Activated B cell treated with CpG ODN at 0.5 μM for 24 hours (primary cell): ENCODE results near the gene RRM1. TPM values are rescaled to one million over a fixed set of nuclear protein-coding genes. Genes with fewer than 3 reads are reported as not detected.

ENCODE experiments used
- ATAC-seq: fragments of 200-7000 bp; cut with Tn5 transposase; one replicate; pipeline ENCODE4 v1.10.0; 2021; ENCODE audit warnings: low read depth, mild to moderate bottlenecking, moderate library complexity
- CTCF ChIA-PET: fragments of 350-600 bp; sonication (Branson Sonifier 250); formaldehyde crosslinking; loops from one replicate; lab custom pipeline; 2021; ENCODE audit warnings: antibody characterized with exemption; lab: Charles Lee
- POLR2A ChIA-PET: fragments of 350-600 bp; sonication (Branson Sonifier 250); formaldehyde crosslinking; loops from one replicate; lab custom pipeline; 2021; ENCODE audit warnings: antibody characterized with exemption; lab: Charles Lee
- DNase-seq: peaks from one replicate; pipeline ENCODE4 v3.0.0; 2022
- H3K27ac Mint-ChIP-seq: one replicate; pipeline ENCODE4 v1.8.0; 2020; ENCODE audit warnings: mixed read lengths
- H3K27me3 Mint-ChIP-seq: one replicate; pipeline ENCODE4 v1.8.0; 2021; ENCODE audit warnings: mixed read lengths
- H3K36me3 Mint-ChIP-seq: one replicate; pipeline ENCODE4 v1.8.0; 2021; ENCODE audit warnings: low read depth, mixed read lengths
- H3K4me1 Mint-ChIP-seq: one replicate; pipeline ENCODE4 v1.8.0; 2021; ENCODE audit warnings: mixed read lengths
- H3K4me3 Mint-ChIP-seq: one replicate; pipeline ENCODE4 v1.8.0; 2020; ENCODE audit warnings: mild to moderate bottlenecking, mixed read lengths
- H3K9me3 Mint-ChIP-seq: one replicate; pipeline ENCODE4 v1.8.0; 2020; ENCODE audit warnings: mixed read lengths
- intact Hi-C: fragments of 100-400 bp; cut with micrococcal nuclease; formaldehyde crosslinking; loops from one replicate; pipeline ENCODE4 v1.15.1; 2024
- total RNA-seq: library from RNA; stranded (reverse); gene quantifications from 2 replicates; pipeline ENCODE4 v1.2.3, GENCODE V29; 2022
- TF ChIP-seq, protein P1 (sequence below): fragments of 200-600 bp; IDR thresholded peaks from one replicate; pipeline ENCODE4 v1.8.0; 2022; ENCODE audit warnings: antibody characterized with exemption, mild to moderate bottlenecking

The RRM1 gene
- total RNA-seq, 1 donor from 2014 or later: 34.6 TPM

DNA sequence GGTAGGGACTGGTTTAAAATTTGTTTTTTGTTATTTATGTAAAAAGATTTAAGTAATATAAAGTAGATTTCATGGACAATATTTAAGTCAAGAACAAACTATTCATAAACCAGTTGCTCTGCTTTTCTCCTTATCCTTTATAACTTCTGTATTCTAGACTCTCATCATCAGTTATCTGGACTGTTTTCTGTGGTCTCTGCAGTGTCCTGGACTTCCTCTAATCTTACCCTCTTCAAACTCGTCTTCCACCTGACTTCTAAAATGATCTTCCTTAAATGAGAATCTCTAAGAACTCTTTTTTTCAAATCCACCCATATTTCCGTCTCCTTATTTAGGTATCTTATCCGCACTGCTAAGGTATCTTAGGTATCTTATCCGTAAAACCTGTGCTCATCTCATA is 8.1 kb downstream of the RRM1 start:
- H3K27me3 Mint-ChIP-seq: no peaks in the 10 kb centered on the region
- DNase-seq (no peak), ATAC-seq (no peak)
- no peak overlapping the region for H3K4me3 Mint-ChIP-seq
- CTCF ChIA-PET: no interaction called here
- no peaks in the 10 kb centered on the region for H3K9me3 Mint-ChIP-seq
- H3K27ac Mint-ChIP-seq: no peak overlapping the region
- peaks cover 37% of the 10 kb centered on the region for H3K36me3 Mint-ChIP-seq
- TF ChIP-seq, protein P1, sequence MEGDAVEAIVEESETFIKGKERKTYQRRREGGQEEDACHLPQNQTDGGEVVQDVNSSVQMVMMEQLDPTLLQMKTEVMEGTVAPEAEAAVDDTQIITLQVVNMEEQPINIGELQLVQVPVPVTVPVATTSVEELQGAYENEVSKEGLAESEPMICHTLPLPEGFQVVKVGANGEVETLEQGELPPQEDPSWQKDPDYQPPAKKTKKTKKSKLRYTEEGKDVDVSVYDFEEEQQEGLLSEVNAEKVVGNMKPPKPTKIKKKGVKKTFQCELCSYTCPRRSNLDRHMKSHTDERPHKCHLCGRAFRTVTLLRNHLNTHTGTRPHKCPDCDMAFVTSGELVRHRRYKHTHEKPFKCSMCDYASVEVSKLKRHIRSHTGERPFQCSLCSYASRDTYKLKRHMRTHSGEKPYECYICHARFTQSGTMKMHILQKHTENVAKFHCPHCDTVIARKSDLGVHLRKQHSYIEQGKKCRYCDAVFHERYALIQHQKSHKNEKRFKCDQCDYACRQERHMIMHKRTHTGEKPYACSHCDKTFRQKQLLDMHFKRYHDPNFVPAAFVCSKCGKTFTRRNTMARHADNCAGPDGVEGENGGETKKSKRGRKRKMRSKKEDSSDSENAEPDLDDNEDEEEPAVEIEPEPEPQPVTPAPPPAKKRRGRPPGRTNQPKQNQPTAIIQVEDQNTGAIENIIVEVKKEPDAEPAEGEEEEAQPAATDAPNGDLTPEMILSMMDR: no peak
- no peaks in the 10 kb centered on the region for H3K4me1 Mint-ChIP-seq
- intact Hi-C loops: no loop called here
- POLR2A ChIA-PET: no interaction called here

DNA sequence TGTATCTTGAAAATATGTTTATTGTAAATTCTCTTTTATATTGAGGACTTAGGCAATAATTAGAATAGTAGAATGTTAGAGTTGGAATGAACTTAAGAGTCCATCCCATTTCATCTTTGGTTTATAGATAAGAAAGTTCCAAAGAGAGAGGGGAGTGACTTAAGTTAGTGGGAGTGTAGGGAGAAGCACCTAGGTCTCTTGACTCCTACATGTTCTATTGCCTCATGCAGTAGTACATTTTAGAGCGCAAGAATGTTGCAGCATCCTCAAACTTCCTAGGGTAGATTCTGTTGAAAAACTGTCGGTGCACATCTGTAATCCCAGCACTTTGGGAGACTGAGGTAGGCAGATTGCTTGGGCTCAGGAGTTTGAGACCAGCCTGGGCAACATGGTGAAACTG is 8.7 kb downstream of the RRM1 start:
- Mint-ChIP-seq H3K27me3 (no peaks in the 10 kb centered on the region), H3K4me1 (no peaks in the 10 kb centered on the region), H3K27ac (no peak overlapping the region), H3K9me3 (no peaks in the 10 kb centered on the region), H3K4me3 (no peak overlapping the region), H3K36me3 (peaks cover 41% of the 10 kb centered on the region)
- intact Hi-C loops: no loop called here
- TF ChIP-seq, protein P1: no peak
- DNase-seq (no peak), ATAC-seq (no peak)
- ChIA-PET POLR2A (no interaction called here), CTCF (no interaction called here)

DNA sequence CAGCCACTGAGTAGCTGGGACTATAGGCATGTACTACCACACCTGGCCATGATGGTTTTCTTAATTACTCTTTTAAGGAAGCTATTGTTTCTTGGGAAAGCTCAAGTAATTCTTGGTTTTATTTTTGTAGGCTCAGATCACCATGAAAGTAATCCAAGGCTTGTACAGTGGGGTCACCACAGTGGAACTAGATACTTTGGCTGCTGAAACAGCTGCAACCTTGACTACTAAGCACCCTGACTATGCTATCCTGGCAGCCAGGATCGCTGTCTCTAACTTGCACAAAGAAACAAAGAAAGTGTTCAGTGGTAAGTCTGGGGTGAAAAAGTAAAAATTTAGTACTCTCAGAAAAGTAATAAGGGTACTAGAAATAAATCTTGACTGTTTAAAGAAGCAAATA is 11.3 kb downstream of the RRM1 start:
- TF ChIP-seq, protein P1: no peak
- H3K4me3 Mint-ChIP-seq: no peak overlapping the region
- no peaks in the 10 kb centered on the region for H3K4me1 Mint-ChIP-seq
- H3K9me3 Mint-ChIP-seq: no peaks in the 10 kb centered on the region
- no peak for ATAC-seq
- H3K27me3 Mint-ChIP-seq: no peaks in the 10 kb centered on the region
- H3K27ac Mint-ChIP-seq: no peak overlapping the region
- no peak for DNase-seq
- POLR2A ChIA-PET: no interaction called here
- peaks cover 49% of the 10 kb centered on the region for H3K36me3 Mint-ChIP-seq
- intact Hi-C loops: no loop called here
- CTCF ChIA-PET: no interaction called here

DNA sequence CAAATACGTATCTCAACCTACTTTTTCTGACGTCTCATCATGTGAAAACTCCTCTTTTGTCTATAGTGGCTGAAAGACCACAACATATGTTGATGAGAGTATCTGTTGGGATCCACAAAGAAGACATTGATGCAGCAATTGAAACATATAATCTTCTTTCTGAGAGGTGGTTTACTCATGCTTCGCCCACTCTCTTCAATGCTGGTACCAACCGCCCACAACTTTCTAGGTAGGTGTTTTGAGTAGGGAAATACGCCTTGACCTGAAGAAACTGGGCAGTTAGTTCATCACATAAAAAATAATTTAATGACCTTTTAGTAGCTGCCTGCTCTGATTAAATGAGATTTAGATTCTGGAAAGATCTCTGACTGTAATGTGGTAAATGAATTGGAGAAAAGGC is 17.2 kb downstream of the RRM1 start:
- H3K4me1 Mint-ChIP-seq: no peaks in the 10 kb centered on the region
- H3K36me3 Mint-ChIP-seq: peaks cover 66% of the 10 kb centered on the region
- ChIA-PET CTCF (no interaction called here), POLR2A (no interaction called here)
- no peaks in the 10 kb centered on the region for H3K9me3 Mint-ChIP-seq
- TF ChIP-seq, protein P1: no peak
- intact Hi-C loops: no loop called here
- H3K27me3 Mint-ChIP-seq: no peaks in the 10 kb centered on the region
- no peak overlapping the region for H3K4me3 Mint-ChIP-seq
- no peak for DNase-seq
- ATAC-seq: no peak
- no peak overlapping the region for H3K27ac Mint-ChIP-seq

DNA sequence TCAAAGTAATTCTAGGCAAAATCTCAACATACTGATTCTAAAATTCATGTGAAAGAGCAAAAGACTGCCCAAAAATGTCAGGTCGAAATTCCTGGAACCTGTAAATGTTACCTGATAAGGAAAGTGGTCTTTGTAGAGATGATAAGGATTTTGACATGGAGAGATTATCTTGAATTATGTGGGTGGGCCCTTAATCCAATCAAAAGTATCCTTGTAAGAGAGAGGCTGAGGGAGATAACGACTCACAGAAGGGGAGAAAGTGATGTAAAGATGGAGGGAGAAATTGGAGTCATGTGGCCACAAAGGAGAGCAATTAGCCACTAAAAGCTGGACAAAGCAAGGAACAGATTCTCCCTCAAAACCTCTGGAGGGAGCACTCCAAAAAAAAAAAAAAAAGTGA is 20.5 kb downstream of the RRM1 start:
- peaks cover 71% of the 10 kb centered on the region for H3K36me3 Mint-ChIP-seq

More for the DNA sequence above, 20.5 kb downstream of the RRM1 start:
- CTCF ChIA-PET: no interaction called here
- no peak overlapping the region for H3K27ac Mint-ChIP-seq
- no peak for DNase-seq
- no peaks in the 10 kb centered on the region for H3K9me3 Mint-ChIP-seq
- intact Hi-C loops: no loop called here
- TF ChIP-seq, protein P1: no peak
- no peaks in the 10 kb centered on the region for H3K4me1 Mint-ChIP-seq
- H3K27me3 Mint-ChIP-seq: no peaks in the 10 kb centered on the region
- H3K4me3 Mint-ChIP-seq: no peak overlapping the region
- ATAC-seq: no peak
- POLR2A ChIA-PET: no interaction called here
